ENCODE measurements around the gene ASPSCR1.
"Not testable (repeated sequence)": the region's sequence is repeated elsewhere in the genome, so short reads cannot be mapped to it uniquely, and the experiment has no call there.

The ASPSCR1 gene

DNA sequence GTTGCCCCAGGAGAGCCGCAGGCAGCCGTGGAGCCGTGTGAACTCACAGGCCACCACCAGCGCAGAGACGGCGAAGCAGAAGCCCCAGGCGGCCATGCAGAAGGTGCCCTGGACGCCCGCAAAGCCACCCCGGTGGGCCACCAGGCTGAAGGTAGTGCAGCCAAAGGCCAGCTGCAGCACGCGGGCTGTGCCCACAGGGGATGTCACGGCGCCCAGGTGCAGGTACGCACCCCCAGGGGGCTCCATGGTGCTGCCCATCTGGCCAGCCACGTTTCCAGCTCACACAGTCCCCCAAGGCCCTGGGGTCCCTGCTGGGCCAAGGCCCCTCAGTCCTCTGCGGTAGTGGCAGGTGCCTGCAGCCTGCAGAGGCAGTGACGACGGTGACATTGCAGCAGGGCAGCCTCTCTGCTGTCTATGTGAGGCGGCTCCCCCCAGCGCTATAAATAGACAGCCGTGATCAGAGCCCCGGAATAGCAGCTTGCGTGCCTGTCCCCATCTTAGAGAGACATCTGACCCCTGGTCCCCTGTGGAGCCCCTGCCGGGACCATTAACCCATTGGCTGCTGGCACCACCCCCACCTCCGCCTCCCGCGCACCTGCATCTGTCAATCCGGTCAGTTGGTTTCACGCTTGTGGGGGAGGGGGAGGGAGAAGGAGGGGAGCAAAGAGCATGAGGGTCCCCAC lies 35.8 kb upstream of the ASPSCR1 start:
- no peak for DNase-seq (ENCODE audit: low spot score)

DNA sequence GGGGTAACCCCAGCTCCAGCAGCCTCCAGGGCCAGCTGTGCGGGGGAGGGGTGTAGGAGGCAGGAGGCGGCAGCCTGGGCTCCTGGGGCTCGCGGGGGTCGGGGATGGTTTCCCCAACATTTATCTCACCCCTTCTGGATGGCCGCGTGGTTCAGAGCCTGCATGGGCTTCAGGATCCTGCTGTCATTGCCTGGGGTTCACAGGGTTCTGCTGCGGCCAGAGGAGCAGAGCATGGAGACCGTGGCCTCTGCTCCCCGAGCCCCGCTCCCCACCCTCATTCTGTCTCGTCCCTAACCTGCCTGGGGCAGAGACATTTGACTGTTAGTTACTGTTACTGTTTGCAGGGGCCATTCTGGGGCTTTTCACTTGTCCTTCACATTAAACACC lies 35.3 kb upstream of the ASPSCR1 start:
- no peak for DNase-seq (ENCODE audit: low spot score)

DNA sequence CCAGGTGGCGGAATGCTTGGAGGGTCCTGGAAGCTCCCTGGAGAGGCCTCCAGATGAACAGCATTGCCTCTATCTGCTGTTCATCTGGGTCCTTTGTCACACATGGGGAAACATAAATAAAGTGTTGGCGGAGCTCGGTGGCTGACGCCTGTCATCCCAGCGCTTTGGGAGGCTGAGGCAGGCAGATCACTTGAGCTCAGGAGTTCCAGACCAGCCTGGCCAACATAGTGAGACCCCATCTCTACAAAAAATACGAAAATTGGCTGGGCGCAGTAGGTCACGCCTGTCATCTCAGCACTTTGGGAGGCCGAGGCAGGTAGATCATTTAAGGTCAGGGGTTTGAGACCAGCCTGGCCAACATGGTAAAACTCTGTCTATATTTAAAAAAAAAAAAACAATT lies 32.6 kb upstream of the ASPSCR1 start:
- no peak for DNase-seq (ENCODE audit: low spot score)

GRCh38 chr17:81947189-81947588 lies 30.2 kb upstream of the ASPSCR1 start, which contains the start of gene MYADML2:
MYADML2 (minus strand) TSS chr17:81947233; CDS start chr17:81941741, 5,492 bp downstream.
- DNase-seq (ENCODE audit: low spot score): no peak

GRCh38 chr17:81948635-81949378 lies 28.6 kb upstream of the ASPSCR1 start:
- DNase-seq (ENCODE audit: low spot score): no peak

- DNase-seq (ENCODE audit: low spot score): no peak
Measured at GRCh38 chr17:81950501-81950900, 26.9 kb upstream of the ASPSCR1 start.

DNA sequence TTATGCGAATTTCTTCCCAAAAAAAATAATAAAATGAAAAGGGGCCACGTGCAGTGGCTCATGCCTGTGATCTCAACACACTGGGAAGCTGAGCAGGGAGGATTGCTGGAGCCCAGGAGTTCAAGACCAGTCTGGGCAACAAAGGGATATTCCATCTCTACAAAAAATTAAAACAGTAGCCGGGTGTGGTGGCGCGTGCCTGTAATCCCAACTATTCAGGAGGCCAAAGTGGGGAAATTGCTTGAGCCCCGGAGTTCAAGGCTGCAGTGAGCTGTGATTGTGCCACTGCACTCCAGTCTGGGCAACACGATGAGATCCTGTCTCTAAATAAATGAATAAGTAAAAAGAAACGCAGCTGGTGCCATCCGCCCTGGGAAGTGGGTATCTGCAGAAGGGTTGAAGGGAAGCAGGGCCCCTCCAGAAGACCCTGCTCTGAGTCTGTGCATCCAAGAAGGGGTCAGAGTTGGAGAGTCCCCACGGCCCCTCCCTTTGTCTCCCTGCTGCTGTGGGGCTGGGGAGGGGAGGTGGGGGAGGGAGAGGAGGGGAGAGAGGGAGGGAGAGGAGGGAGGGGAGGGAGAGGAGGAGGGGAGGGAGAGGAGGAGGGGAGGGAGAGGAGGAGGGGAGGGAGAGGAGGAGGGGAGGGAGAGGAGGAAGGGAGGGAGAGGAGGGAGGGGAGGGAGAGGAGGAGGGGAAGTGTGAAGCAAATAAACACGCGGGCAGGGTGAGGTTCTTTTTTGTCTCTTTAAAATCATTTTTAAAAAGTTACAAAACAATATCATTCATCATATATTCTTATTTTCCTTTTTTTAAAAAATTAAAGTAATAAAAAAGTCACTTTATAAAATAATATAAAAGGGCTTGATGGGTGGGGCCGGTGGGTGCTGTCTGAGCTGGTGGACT lies 25.4 kb upstream of the ASPSCR1 start:
- DNase-seq (ENCODE audit: low spot score): no peak

DNA sequence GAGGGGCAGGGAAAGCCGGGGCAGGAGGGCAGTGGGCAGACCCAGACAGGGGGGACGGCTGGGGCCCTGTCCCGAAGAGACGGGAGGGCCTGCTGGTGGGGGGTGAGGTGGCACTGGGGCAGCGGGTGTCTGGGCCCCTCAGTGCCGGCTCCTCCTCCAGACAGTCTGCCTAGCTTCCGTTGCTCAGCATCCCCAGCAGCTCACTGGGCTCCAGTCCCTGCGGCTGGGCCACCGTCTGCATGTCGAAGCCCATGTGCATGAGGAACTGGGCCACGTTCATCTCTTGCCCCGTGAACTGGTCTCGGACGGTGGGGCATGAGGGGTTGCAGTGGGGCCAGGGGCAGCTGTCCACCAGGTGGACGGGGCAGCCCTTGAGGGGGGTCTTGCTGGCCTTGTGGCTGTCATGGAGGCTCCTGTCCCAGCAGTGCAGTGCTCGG lies 24.6 kb upstream of the ASPSCR1 start:
- no peak for DNase-seq (ENCODE audit: low spot score)

- not testable (repeated sequence) for DNase-seq (ENCODE audit: low spot score)
Measured at GRCh38 chr17:81953443-81953842, 24.0 kb upstream of the ASPSCR1 start.

DNA sequence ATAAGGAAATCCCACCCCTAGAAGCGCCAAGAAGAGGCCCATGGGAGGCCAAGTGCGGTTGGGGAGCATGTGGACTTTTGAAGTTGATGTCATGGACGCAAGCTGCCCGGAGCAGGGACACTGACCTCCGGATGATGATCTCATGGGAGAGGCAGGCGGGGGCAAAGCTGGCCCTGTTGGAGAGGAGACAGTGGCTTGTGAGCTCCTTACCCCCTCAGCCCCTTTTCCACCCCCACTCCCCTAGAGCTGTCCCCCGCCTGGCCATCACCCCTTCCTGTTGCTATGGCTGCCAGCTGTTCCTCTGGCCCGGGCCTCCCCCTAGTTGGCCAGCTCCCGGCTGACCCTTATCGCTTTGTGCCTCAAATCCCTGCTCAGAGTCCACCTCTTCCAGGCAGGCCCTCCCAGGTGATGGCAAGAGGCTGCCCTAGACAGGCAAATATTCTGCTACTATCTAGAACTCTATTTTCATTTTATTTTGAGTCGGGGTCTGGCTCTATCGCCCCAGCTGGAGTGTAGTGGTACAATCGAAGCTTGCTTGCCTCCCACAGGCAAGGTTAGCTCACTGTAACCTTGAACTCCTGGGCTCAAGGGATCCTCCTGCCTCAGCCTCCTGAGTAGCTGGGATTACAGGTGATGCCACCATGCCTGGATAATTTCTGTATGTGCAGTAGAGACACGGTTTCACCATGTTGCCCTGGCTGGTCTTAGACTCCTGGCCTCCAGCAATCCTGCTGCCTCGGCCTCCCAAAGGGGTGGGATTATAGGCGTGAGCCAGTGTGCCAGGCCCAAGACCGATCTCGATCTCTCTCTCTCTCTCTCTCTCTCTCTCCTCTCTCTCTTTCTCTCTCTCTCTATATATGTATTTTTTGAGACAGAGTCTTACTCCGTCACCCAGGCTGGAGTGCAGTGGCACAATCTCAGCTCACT lies 23.0 kb upstream of the ASPSCR1 start:
- no peak for DNase-seq (ENCODE audit: low spot score)

DNA sequence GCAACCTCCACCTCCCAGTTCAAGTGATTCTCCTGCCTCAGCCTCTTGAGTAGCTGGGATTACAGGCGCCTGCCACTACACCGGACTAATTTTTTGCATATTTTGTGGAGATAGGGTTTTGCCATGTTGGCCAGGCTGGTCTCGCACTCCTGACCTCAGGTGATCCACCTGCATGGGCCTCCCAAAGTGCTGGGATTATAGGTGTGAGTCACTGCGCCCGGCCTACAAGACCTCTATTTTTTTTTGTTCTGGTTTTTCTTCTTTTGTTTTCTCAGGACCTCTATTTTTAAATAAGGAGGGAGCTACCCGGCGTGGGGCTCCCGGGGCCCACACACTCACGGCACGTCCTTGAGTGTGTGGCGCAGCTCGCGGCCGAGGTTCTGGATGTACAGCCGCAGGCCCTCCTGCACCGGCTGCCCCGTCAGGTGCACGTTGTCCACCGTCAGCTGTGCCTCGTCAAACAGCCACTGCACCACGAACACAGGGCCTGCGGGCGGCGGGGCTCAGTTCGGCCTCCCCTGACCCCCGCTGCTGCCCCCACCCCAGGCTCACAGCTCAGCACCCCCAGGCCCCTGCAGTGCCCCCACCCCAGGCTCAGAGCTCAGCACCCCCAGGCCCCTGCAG lies 22.3 kb upstream of the ASPSCR1 start:
- DNase-seq (ENCODE audit: low spot score): no peak

DNA sequence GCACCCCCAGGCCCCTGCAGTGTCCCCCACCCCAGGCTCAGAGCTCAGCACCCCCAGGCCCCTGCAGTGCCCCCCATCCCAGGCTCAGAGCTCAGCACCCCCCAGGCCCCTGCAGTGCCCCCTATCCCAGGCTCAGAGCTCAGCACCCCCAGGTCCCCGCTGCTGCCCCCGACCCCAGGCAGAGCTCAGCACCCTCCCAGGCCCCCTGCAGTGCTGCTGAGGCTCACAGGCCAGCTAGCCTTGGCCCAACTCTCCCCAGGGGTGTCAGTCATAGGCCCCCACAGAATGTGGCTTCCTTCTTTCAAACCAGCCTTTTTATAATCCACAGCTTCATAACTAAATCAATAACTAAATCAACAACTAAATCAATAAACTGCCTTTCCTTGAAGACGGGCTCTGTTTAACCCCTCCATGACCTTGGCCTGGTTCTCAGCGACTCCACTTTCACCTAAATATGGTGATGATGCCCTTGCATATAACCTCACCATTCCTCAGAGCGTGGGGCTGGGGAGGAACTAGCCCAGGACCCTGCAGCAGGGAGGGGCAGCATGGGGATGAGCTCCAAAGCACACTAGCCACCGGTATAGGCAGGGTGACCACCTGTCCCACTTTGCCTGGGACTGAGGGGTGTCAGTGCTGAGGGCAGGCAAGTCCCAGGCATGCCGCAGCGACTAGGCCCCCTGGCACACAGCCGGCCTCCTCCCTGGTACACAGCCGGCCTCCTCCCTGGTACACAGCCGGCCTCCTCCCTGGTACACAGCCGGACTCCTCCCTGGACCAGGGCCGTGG lies 21.5 kb upstream of the ASPSCR1 start:
- DNase-seq (ENCODE audit: low spot score): no peak

DNA sequence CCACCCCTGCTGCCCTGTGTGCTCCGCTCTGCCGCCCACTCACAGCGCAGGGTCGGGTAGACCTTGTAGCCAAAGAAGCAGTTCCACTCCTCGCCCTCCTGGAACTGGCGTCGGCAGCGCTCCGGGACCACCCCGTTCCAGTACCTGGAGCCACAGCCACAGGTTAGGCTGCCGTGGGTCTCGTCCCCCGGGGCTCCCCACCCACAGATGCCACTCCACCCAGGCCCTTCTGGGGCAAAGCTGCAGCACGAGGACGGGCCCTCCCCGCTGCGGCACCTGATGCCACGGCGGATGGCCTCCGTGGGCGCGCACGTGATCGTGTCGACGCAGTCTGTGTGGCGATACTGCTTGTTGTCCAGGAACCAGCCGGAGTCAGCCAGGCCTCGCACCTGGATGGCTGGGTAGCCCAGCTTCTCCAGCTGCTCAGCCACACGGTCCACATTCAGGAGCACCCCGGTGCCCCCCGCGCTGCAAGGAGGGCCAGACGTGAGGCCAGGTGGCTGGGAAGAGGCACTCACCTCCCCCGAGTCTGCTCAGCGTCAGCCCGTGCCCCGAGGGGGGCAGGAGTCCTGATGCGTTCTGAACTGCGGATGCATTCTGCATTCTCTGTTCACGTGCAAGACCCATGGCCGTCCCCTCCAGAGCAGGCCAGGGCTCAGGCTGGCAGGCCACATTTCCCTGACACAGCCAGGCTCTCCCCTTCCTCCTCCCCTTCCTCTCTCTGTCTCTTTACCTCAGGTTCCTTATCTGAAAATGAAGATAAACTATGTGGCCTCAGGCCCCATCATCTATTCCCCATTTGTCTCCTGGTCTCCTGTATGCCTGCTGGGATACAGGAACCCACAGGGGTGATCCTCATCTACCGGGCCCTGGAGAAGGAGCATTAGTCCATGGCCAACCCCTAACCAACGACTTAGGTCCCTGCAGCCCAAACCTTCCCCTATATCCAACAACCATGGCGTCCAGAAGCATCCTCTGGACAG lies 20.5 kb upstream of the ASPSCR1 start:
- no peak for DNase-seq (ENCODE audit: low spot score)

DNA sequence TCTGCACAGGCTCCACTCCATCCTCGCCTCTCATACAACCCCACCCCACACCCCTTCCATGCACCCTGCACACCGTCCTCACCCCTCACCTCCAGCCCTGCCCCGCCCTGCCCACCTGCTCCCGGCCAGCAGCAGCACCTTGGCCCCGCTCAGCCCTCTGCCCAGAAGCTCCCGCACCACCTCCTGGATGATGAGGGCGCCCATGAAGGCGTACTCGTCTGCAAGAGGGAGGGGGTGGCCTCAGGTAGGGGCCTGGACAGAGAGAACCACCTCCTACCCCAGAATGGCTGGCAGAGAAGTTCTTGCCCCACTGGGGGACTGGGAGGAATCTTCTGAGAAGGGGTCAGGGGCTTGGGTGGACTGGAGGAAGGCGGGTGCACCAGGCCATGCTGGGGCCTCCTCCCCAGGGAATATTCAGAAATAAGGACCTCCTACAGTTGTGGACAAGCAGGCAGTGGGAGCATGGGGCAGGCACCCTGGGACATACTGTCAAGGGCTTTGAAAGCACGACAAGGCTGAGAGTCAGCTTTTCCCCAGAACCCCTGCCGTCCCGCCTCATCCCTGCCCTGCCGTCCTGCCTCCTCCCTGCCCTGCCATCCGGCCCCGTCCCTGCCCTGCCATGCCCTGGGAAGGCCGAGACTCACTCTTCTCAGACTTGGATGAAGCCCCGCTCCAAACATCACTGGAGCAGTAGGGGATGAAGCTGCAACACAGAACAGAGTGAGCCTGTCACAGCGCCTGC lies 19.6 kb upstream of the ASPSCR1 start:
- no peak for DNase-seq (ENCODE audit: low spot score)

GRCh38 chr17:81958633-81959342 lies 18.6 kb upstream of the ASPSCR1 start:
- peak; percentile 46 for DNase-seq (ENCODE audit: low spot score)

- peak; percentile 75 for DNase-seq (ENCODE audit: low spot score)
Measured at GRCh38 chr17:81959362-81960129, 17.9 kb upstream of the ASPSCR1 start.
